Dermis lymphatic vessel endothelial cell (primary cell): ENCODE data around the gene TMEM86B. TPM values are rescaled to one million over a fixed set of nuclear protein-coding genes. Genes with fewer than 3 reads are reported as not detected.

ENCODE experiments used
- total RNA-seq: library from RNA; depleted of rRNA; stranded (reverse); fragments of >200 nt; gene quantifications from 2 replicates; pipeline ENCODE4 v1.2.1, GENCODE V29; 2014

Gene TMEM86B
- 0.33 and 1.0 TPM in 2 replicates for total RNA-seq

DNA sequence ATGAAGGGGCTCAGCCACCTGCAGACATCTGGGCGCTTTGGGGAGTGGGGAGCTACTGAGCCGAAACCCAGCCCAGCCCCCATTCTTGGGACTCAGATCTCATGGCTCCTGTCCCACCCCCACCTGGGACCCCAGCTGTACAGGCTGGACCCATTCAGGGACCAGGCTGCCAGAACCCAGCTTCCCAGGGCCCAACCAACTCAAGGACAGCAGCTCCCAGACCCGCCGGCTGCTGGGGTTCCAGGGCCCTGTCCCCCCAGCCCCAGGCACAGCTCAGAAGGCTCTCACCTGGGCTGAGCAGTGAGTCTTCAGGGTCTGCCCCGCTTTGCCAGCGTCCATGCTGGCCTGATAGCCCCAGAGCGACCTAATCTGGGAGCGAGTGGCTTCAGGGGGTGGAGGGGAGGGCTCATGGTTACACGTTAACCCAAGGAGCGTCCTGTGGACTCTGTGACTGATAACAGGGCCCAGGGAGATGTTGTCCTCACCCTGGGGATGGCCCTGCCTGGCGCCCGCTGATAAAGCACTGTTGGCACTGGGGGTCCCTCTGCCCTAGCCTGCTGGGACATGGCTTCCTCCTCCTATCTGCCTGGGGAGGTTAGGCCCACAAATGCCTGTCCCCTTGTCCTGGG lies at the start of gene TMEM86B:
Gene TMEM86B, minus strand, starts transcription at position 361 of the 629 bp plus-strand sequence. Its CDS starts 22 bp downstream, at position 339.

GRCh38 chr19:55258828-55259539 lies 30.4 kb upstream of the TMEM86B start, which contains the start of gene PPP6R1:
TSS of gene PPP6R1 (minus strand) at chr19:55259017. CDS start at chr19:55247103, 11,914 bp downstream.

GRCh38 chr19:55208880-55209692 lies 19.5 kb downstream of the TMEM86B start, which contains the start of gene PTPRH:
TSS of gene PTPRH (minus strand) at chr19:55209501. CDS start at chr19:55209433, 68 bp downstream.

GRCh38 chr19:55179606-55180484 lies 48.7 kb downstream of the TMEM86B start, which contains the start of gene SYT5:
TSS of gene SYT5 (minus strand) at chr19:55180289. CDS start at chr19:55179041, 1,248 bp downstream.

Other genes starting within 250 kb of the TMEM86B start
- gene GP6, start 190.5 kb downstream of the TMEM86B start, total RNA-seq, result 0.09 TPM in 1 of 2 replicates, not detected in the other
- 15.0 and 28.4 TPM in 2 replicates for gene RDH13, start 165.6 kb downstream of the TMEM86B start, total RNA-seq
- gene EPS8L1, start 152.9 kb downstream of the TMEM86B start, total RNA-seq, result 10.0 and 12.7 TPM in 2 replicates
- gene PPP1R12C, start 111.1 kb downstream of the TMEM86B start, total RNA-seq, result 23.5 and 25.8 TPM in 2 replicates
- 0.77 and 0.87 TPM in 2 replicates for gene TNNT1, start 79.6 kb downstream of the TMEM86B start, total RNA-seq
- not detected in 2 replicates for gene TNNI3, start 71.0 kb downstream of the TMEM86B start, total RNA-seq
- 0.34 and 0.65 TPM in 2 replicates for gene DNAAF3, start 62.1 kb downstream of the TMEM86B start, total RNA-seq
- under 0.01 TPM in 1 of 2 replicates, not detected in the other for gene SYT5, start 48.5 kb downstream of the TMEM86B start, total RNA-seq
- 0.09 and 0.33 TPM in 2 replicates for gene PTPRH, start 19.3 kb downstream of the TMEM86B start, total RNA-seq
- gene PPP6R1, start 30.3 kb upstream of the TMEM86B start, total RNA-seq, result 16.4 and 18.0 TPM in 2 replicates
- 18.6 and 19.6 TPM in 2 replicates for gene HSPBP1, start 51.3 kb upstream of the TMEM86B start, total RNA-seq
- 0.65 and 0.77 TPM in 2 replicates for gene BRSK1, start 55.2 kb upstream of the TMEM86B start, total RNA-seq
- gene TMEM150B, start 96.6 kb upstream of the TMEM86B start, total RNA-seq, result not detected in 2 replicates
- 3.2 and 3.3 TPM in 2 replicates for gene KMT5C, start 111.1 kb upstream of the TMEM86B start, total RNA-seq
- not detected in 2 replicates for gene COX6B2, start 126.0 kb upstream of the TMEM86B start, total RNA-seq
- gene GARIN5B, start 134.5 kb upstream of the TMEM86B start, total RNA-seq, result not detected in 2 replicates
- gene IL11, start 141.7 kb upstream of the TMEM86B start, total RNA-seq, result 0.33 TPM in 1 of 2 replicates, not detected in the other
- gene TMEM190, start 148.1 kb upstream of the TMEM86B start, total RNA-seq, result not detected in 2 replicates
- gene TMEM238, start 155.5 kb upstream of the TMEM86B start, total RNA-seq, result 0.17 and 0.22 TPM in 2 replicates
- 177 and 193 TPM in 2 replicates for gene RPL28, start 157.2 kb upstream of the TMEM86B start, total RNA-seq
- 23.0 and 32.1 TPM in 2 replicates for gene UBE2S, start 179.0 kb upstream of the TMEM86B start, total RNA-seq
- not detected in 2 replicates for gene SHISA7, start 214.5 kb upstream of the TMEM86B start, total RNA-seq
- gene ISOC2, start 232.9 kb upstream of the TMEM86B start, total RNA-seq, result 55.3 and 66.8 TPM in 2 replicates
- gene C19orf85, start 236.0 kb upstream of the TMEM86B start, total RNA-seq, result not detected in 2 replicates
- gene ZNF628, start 247.9 kb upstream of the TMEM86B start, total RNA-seq, result 0.43 and 0.76 TPM in 2 replicates